ENCODE results near the gene KCNB1.
A peak's percentile ranks its signal among the peaks of the same experiment; 100 is the strongest.

The KCNB1 gene

DNA sequence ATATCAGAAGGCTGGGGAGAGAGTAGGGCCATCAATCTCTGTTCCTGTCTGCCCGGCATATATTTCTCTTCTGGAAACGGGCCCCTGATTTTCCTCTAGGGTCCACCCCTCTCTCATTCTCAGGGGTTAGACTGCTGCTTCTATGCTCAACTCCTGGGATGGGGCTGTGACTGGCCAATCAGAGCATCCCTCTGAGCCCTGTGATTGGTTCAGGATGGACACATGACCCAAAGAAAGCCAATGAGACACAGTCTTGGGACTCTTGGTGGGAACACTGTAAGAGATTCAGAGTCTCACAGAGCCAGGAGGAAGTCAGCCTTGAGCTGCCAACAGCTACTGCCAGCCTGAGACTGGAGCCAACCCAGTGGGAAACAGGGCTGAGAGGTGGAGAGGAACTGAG, 31.0 kb upstream of the KCNB1 start:
- TF ChIP-seq, protein P1, sequence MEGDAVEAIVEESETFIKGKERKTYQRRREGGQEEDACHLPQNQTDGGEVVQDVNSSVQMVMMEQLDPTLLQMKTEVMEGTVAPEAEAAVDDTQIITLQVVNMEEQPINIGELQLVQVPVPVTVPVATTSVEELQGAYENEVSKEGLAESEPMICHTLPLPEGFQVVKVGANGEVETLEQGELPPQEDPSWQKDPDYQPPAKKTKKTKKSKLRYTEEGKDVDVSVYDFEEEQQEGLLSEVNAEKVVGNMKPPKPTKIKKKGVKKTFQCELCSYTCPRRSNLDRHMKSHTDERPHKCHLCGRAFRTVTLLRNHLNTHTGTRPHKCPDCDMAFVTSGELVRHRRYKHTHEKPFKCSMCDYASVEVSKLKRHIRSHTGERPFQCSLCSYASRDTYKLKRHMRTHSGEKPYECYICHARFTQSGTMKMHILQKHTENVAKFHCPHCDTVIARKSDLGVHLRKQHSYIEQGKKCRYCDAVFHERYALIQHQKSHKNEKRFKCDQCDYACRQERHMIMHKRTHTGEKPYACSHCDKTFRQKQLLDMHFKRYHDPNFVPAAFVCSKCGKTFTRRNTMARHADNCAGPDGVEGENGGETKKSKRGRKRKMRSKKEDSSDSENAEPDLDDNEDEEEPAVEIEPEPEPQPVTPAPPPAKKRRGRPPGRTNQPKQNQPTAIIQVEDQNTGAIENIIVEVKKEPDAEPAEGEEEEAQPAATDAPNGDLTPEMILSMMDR (IDR thresholded peaks at IDR 0.05; ENCODE audit: extremely low read depth, insufficient read depth, missing control alignments), result no peak
- in situ Hi-C loops (cut with MboI; ENCODE audit: low pct_unique_long_range_greater_than_20kb, low sequenced_read_pairs, unreplicated experiment), result loop anchor here (10.0 kb wide), 1 partner anchor 179 kb away; no protein-coding TSS in a partner anchor
- no peak for DNase-seq (ENCODE audit: low spot score)

DNA sequence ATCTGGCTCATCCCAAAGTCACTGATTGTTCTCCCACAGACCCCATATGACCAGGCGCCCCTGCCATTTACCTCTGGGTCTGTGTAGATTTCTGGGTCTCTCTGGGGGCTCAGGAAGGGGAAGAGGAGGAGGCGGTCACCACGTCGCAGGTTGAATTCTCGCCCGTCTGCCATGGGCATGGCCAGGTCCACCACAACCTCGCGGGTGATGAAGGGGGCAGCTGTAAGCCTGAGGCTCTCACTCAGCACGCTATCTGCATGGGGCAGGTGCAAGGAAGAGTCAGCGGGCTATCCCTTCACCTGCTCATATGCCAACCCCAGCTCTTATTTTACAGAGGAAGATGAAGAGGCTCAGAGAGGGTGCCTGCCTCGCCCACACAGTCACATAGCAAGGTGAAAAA, 30.5 kb upstream of the KCNB1 start:
- no peak for DNase-seq (ENCODE audit: low spot score)
- TF ChIP-seq, protein P1 (IDR thresholded peaks at IDR 0.05; ENCODE audit: extremely low read depth, insufficient read depth, missing control alignments), result no peak
- in situ Hi-C loops (cut with MboI; ENCODE audit: low pct_unique_long_range_greater_than_20kb, low sequenced_read_pairs, unreplicated experiment), result loop anchor here (10.0 kb wide), 1 partner anchor 178 kb away; no protein-coding TSS in a partner anchor

DNA sequence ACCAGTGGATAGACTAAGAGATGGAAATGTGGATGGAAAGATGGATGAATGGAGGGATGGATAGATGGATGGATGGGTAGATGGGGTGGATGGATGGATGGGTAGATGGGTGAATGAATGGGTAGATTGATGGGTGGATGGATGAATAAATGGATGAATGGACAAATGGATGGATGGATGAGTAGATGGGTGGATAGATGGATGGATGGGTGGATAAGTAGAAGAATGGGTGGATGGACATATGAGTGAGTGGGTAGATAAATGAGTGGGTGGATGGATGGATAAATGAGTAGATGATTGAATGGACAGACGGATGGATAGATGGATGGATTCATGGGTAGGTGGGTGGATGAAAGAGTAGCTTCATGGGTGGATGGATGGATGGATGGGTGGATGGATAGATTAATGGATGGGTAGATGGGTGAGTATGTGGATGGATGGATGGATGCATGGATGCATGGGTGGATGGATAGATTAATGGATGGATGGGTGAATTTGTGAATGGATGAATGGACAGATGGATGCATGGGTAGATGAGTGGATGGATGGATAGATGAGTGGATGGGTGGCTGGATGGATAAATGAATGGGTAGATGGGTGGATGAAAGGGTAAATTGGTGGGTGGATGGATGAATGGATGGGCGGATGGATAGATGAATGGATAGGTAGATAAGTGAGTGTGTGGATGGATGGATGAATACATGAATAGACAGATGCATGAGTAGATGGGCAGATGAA, 29.5 kb upstream of the KCNB1 start:
- TF ChIP-seq, protein P1 (IDR thresholded peaks at IDR 0.05; ENCODE audit: extremely low read depth, insufficient read depth, missing control alignments), result no peak
- in situ Hi-C loops (cut with MboI; ENCODE audit: low pct_unique_long_range_greater_than_20kb, low sequenced_read_pairs, unreplicated experiment), result loop anchor here (10.0 kb wide), 1 partner anchor 177 kb away; no protein-coding TSS in a partner anchor
- DNase-seq (ENCODE audit: low spot score), result no peak

DNA sequence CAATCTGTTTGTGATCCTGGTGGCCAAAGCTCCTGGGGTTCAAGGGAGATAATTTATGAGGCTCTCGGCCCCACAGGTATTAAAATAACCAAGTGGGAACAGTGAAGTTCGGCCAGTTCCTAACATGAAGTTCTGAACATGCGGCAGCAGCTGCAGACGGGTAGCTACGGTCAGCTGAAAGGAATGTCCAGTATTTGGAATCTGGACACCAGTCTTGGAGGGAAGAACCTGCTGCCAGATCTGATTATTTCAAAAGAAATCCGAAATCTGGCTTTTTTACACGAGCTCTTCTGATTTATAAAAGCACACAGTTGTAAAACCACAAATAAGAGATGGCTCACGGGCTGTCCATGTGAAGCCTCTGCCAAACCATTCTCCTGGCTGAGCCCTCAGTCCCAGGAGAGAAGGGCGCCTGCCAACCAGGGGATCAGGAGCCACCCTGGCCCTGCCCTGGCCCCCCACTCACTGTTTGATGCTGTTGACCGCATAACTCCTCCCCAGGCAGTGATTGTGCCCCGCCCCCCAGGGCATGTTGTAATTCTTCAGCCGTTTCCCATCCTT, 28.2 kb upstream of the KCNB1 start:
- no peak for DNase-seq (ENCODE audit: low spot score)
- TF ChIP-seq, protein P1 (IDR thresholded peaks at IDR 0.05; ENCODE audit: extremely low read depth, insufficient read depth, missing control alignments), result no peak
- in situ Hi-C loops (cut with MboI; ENCODE audit: low pct_unique_long_range_greater_than_20kb, low sequenced_read_pairs, unreplicated experiment), result loop anchor here (10.0 kb wide), 1 partner anchor 176 kb away; no protein-coding TSS in a partner anchor

DNA sequence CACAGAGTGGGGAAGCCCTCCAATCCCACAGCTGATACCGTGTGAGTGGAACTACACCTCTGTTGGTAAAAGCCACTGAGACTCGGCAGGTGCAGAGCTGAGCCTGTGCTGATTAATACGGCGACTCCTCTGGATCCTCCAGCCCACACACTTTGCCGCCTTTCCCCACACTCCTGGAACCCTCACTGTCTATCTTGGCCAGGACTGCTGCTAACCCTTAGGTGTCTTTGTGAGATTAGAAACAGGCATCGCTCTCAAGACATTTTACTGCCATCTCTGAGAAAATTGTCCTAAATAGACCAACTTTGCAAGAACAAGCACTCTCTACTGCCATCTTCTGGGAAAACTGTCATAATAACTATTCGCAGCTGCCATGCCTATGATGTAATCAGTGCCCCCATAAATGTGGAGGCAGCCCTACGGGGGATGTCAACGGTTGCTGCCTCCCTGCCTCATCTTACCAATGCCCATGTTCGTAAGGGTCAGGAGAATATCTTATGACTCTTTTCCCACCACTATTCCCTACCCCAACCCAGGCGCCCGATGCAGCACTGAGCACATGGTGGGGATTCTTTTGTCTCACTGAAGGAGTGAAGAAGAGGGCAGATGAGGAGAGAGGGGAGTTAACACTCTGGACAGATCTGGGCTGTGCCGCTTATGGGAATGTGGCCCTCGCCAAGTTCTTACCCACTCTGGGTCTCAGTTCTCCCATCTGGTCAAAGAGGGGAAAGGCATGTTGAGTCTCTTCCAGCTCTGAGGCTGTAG, 26.1 kb upstream of the KCNB1 start:
- DNase-seq (ENCODE audit: low spot score), result peak; percentile 69
- in situ Hi-C loops (cut with MboI; ENCODE audit: low pct_unique_long_range_greater_than_20kb, low sequenced_read_pairs, unreplicated experiment), result no loop called here
- TF ChIP-seq, protein P1 (IDR thresholded peaks at IDR 0.05; ENCODE audit: extremely low read depth, insufficient read depth, missing control alignments), result peak; percentile 45

DNA sequence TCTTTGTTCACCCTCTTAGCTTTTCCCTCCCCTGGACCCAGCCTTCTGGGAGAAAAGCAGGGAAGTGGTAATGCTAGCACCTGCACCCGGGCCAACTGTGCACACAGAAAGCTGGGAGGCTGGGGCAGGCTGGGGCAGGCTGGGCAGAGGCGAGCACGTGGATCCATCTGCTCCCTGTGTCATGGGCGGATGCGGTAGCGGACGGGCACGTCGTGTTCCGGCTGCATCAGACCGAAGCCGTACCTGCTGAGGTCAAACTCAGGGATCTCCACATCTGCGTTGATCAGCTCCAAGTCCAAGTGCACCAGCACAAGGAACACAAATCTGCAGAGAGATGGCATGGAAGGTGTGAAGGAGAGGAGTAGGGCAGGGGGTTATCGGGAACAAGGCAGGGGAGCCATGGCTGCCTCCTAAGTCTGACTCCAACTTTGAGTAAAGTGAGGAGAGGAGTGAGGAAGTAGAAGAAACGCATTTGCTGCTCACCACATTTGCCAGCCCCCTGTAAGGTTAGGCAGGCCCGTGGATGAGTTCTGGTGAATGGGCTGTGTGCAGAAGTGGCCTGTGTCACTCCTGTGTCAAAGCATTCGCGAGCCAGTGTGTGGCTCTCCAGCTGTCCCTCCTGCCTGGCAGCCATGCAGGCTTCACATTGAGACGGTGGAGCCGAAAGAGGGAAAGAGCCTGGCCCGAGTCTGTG, 25.4 kb upstream of the KCNB1 start:
- TF ChIP-seq, protein P1 (IDR thresholded peaks at IDR 0.05; ENCODE audit: extremely low read depth, insufficient read depth, missing control alignments), result no peak
- no peak for DNase-seq (ENCODE audit: low spot score)
- in situ Hi-C loops (cut with MboI; ENCODE audit: low pct_unique_long_range_greater_than_20kb, low sequenced_read_pairs, unreplicated experiment), result no loop called here
